Measurements from ENCODE around the gene PDE11A.
A peak's percentile ranks its signal among the peaks of the same experiment; 100 is the strongest.

PDE11A gene

GRCh38 chr2:177638507-177638906 lies 434.1 kb downstream of the PDE11A start:
- FAIRE-seq (no peak), DNase-seq (ENCODE audit: low spot score) (no peak)

- DNase-seq (ENCODE audit: low spot score) (no peak), FAIRE-seq (no peak)
Observed at GRCh38 chr2:177636672-177637071, 435.9 kb downstream of the PDE11A start.

GRCh38 chr2:177635696-177636095 lies 436.9 kb downstream of the PDE11A start:
- no peak for FAIRE-seq
- no peak for DNase-seq (ENCODE audit: low spot score)

- no peak for FAIRE-seq
- no peak for DNase-seq (ENCODE audit: low spot score)
Observed at GRCh38 chr2:177633910-177634294, 438.7 kb downstream of the PDE11A start.

- FAIRE-seq (no peak), DNase-seq (ENCODE audit: low spot score) (no peak)
Observed at GRCh38 chr2:177633111-177633510, 439.5 kb downstream of the PDE11A start.

- DNase-seq (ENCODE audit: low spot score): no peak
- FAIRE-seq: no peak
Observed at GRCh38 chr2:177631680-177632079, 440.9 kb downstream of the PDE11A start.

- no peak for DNase-seq (ENCODE audit: low spot score)
- no peak for FAIRE-seq
Observed at GRCh38 chr2:177629357-177630024, 443.1 kb downstream of the PDE11A start.

GRCh38 chr2:177628831-177629230 lies 443.7 kb downstream of the PDE11A start:
- no peak for DNase-seq (ENCODE audit: low spot score)
- no peak for FAIRE-seq

- no peak for DNase-seq (ENCODE audit: low spot score)
Observed at GRCh38 chr2:177625744-177626650, 446.6 kb downstream of the PDE11A start.

GRCh38 chr2:177622521-177622920 lies 450.1 kb downstream of the PDE11A start:
- peak; percentile 25 for DNase-seq (ENCODE audit: low spot score)
- FAIRE-seq: no peak

More at GRCh38 chr2:177625744-177626650, 446.6 kb downstream of the PDE11A start:
- no peak for FAIRE-seq

GRCh38 chr2:177619986-177620385 lies 452.6 kb downstream of the PDE11A start:
- FAIRE-seq: no peak

GRCh38 chr2:177619461-177619860 lies 453.1 kb downstream of the PDE11A start:
- DNase-seq (ENCODE audit: low spot score) (no peak), FAIRE-seq (no peak)

More at GRCh38 chr2:177619986-177620385, 452.6 kb downstream of the PDE11A start:
- DNase-seq (ENCODE audit: low spot score): no peak

- DNase-seq (ENCODE audit: low spot score): peak; percentile 94
- peak; percentile 61 for FAIRE-seq
Observed at GRCh38 chr2:177618255-177619253, 454.0 kb downstream of the PDE11A start.

- FAIRE-seq: no peak
- DNase-seq (ENCODE audit: low spot score): no peak
Observed at GRCh38 chr2:177617849-177618248, 454.7 kb downstream of the PDE11A start.

- FAIRE-seq (no peak), DNase-seq (ENCODE audit: low spot score) (no peak)
Observed at GRCh38 chr2:177616731-177617130, 455.8 kb downstream of the PDE11A start.

GRCh38 chr2:177616066-177616465 lies 456.5 kb downstream of the PDE11A start:
- DNase-seq (ENCODE audit: low spot score) (no peak), FAIRE-seq (no peak)

GRCh38 chr2:177612659-177613058 lies 459.9 kb downstream of the PDE11A start:
- FAIRE-seq (no peak), DNase-seq (ENCODE audit: low spot score) (no peak)

GRCh38 chr2:177611310-177611886 lies 461.2 kb downstream of the PDE11A start:
- DNase-seq (ENCODE audit: low spot score) (no peak), FAIRE-seq (no peak)

GRCh38 chr2:177610813-177611212 lies 461.8 kb downstream of the PDE11A start:
- no peak for DNase-seq (ENCODE audit: low spot score)

GRCh38 chr2:177606636-177607035 lies 465.9 kb downstream of the PDE11A start:
- FAIRE-seq (no peak), DNase-seq (ENCODE audit: low spot score) (no peak)

More at GRCh38 chr2:177610813-177611212, 461.8 kb downstream of the PDE11A start:
- FAIRE-seq: no peak
